ENCODE results near the gene TYW5.

DNA sequence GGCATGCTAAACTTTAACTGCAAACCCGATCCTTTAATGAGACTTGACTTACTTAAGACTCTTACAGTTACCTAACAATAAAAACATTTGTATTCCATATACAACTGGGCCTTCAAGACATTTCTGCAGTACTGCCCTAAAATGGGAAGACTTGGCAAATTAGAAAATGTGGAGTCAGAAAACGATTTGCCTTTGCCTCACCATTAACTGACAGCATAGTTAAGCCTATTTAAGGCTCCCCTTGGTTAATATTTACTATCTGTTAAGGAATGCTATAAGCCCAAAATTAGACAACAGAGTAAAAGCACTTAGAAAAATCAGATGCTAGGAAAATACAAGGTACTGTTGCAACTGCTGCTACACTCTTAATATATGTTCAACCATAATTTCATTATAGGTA lies 18.7 kb downstream of the TYW5 start:
- TF ChIP-seq, protein P1, sequence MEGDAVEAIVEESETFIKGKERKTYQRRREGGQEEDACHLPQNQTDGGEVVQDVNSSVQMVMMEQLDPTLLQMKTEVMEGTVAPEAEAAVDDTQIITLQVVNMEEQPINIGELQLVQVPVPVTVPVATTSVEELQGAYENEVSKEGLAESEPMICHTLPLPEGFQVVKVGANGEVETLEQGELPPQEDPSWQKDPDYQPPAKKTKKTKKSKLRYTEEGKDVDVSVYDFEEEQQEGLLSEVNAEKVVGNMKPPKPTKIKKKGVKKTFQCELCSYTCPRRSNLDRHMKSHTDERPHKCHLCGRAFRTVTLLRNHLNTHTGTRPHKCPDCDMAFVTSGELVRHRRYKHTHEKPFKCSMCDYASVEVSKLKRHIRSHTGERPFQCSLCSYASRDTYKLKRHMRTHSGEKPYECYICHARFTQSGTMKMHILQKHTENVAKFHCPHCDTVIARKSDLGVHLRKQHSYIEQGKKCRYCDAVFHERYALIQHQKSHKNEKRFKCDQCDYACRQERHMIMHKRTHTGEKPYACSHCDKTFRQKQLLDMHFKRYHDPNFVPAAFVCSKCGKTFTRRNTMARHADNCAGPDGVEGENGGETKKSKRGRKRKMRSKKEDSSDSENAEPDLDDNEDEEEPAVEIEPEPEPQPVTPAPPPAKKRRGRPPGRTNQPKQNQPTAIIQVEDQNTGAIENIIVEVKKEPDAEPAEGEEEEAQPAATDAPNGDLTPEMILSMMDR (IDR thresholded peaks at IDR 0.05), result no peak
- TF ChIP-seq EZH2phosphoT487 (IDR thresholded peaks at IDR 0.05; ENCODE audit: borderline replicate concordance, low read depth) (no peak), TCF12 (IDR thresholded peaks at IDR 0.05) (no peak), FOSL2 (IDR thresholded peaks at IDR 0.05; ENCODE audit: borderline replicate concordance, low read depth) (no peak), GABPA (IDR thresholded peaks at IDR 0.05; ENCODE audit: low read depth) (no peak), FOXJ3 (CRISPR knock-in tag; IDR thresholded peaks at IDR 0.05) (no peak), POLR2AphosphoS5 (IDR thresholded peaks at IDR 0.05; ENCODE audit: low read depth, low read length) (no peak), RAD21 (IDR thresholded peaks at IDR 0.05; ENCODE audit: low read length) (no peak)
- TF ChIP-seq, protein P2, sequence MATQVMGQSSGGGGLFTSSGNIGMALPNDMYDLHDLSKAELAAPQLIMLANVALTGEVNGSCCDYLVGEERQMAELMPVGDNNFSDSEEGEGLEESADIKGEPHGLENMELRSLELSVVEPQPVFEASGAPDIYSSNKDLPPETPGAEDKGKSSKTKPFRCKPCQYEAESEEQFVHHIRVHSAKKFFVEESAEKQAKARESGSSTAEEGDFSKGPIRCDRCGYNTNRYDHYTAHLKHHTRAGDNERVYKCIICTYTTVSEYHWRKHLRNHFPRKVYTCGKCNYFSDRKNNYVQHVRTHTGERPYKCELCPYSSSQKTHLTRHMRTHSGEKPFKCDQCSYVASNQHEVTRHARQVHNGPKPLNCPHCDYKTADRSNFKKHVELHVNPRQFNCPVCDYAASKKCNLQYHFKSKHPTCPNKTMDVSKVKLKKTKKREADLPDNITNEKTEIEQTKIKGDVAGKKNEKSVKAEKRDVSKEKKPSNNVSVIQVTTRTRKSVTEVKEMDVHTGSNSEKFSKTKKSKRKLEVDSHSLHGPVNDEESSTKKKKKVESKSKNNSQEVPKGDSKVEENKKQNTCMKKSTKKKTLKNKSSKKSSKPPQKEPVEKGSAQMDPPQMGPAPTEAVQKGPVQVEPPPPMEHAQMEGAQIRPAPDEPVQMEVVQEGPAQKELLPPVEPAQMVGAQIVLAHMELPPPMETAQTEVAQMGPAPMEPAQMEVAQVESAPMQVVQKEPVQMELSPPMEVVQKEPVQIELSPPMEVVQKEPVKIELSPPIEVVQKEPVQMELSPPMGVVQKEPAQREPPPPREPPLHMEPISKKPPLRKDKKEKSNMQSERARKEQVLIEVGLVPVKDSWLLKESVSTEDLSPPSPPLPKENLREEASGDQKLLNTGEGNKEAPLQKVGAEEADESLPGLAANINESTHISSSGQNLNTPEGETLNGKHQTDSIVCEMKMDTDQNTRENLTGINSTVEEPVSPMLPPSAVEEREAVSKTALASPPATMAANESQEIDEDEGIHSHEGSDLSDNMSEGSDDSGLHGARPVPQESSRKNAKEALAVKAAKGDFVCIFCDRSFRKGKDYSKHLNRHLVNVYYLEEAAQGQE (IDR thresholded peaks at IDR 0.05; ENCODE audit: low read depth, low read length), result no peak
- TF ChIP-seq, protein P3, sequence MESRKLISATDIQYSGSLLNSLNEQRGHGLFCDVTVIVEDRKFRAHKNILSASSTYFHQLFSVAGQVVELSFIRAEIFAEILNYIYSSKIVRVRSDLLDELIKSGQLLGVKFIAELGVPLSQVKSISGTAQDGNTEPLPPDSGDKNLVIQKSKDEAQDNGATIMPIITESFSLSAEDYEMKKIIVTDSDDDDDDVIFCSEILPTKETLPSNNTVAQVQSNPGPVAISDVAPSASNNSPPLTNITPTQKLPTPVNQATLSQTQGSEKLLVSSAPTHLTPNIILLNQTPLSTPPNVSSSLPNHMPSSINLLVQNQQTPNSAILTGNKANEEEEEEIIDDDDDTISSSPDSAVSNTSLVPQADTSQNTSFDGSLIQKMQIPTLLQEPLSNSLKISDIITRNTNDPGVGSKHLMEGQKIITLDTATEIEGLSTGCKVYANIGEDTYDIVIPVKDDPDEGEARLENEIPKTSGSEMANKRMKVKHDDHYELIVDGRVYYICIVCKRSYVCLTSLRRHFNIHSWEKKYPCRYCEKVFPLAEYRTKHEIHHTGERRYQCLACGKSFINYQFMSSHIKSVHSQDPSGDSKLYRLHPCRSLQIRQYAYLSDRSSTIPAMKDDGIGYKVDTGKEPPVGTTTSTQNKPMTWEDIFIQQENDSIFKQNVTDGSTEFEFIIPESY (IDR thresholded peaks at IDR 0.05; ENCODE audit: borderline replicate concordance, low read depth), result no peak
